IMR-90 (cell line): Measurements from ENCODE around the gene SLC4A8. TPM values are rescaled to one million over a fixed set of nuclear protein-coding genes. Genes with fewer than 3 reads are reported as not detected.

Source experiments
- ATAC-seq: fragments of 200-7000 bp; cut with Tn5 transposase; 2 replicates; pipeline ENCODE4 v1.9.1; 2020; ENCODE audit warnings: low read depth, mild to moderate bottlenecking, moderate library complexity
- BruUV-seq: library from RNA; stranded (reverse); fragments of 400-500 nt; replicated peaks from 2 replicates; lab custom pipeline; 2021; lab: Mats Ljungman, UMichigan
- CTCF ChIA-PET: fragments of 300-600 bp; formaldehyde crosslinking; extraction: SDS; loops from one replicate; lab custom pipeline; 2021; ENCODE audit warnings: antibody characterized with exemption; lab: Yijun Ruan, JAX
- POLR2A ChIA-PET: fragments of 300-600 bp; sonication (Branson Sonifier 250); formaldehyde crosslinking; loops from one replicate; lab custom pipeline; 2022; ENCODE audit warnings: antibody characterized with exemption; ENCODE audit not compliant: unreplicated experiment; lab: Charles Lee
- DNase-seq: peaks from one replicate; pipeline ENCODE4 v3.0.0; 2013
- H2AFZ ChIP-seq: replicated peaks from 2 replicates; pipeline ENCODE3; 2013; ENCODE audit warnings: low read length, mild to moderate bottlenecking; ENCODE audit not compliant: poor library complexity
- H2AK5ac ChIP-seq: 2 replicates; pipeline ENCODE4 v1.6.1; 2013; ENCODE audit warnings: low read depth, low read length, inconsistent platforms
- H2AK9ac ChIP-seq: replicated peaks from 2 replicates; pipeline ENCODE3; 2013; ENCODE audit warnings: mild to moderate bottlenecking, low read depth, low read length, moderate library complexity; ENCODE audit not compliant: poor library complexity
- H2BK120ac ChIP-seq: 2 replicates; pipeline ENCODE4 v1.6.1; 2013; ENCODE audit warnings: low read depth, low read length, inconsistent platforms
- H2BK15ac ChIP-seq: 3 replicates; pipeline ENCODE4 v1.6.1; 2013; ENCODE audit warnings: low read depth, low read length, inconsistent platforms
- H2BK20ac ChIP-seq: 2 replicates; pipeline ENCODE4 v1.6.1; 2013; ENCODE audit warnings: low read depth, mild to moderate bottlenecking, inconsistent platforms, low read length, moderate library complexity
- H2BK5ac ChIP-seq: 2 replicates; pipeline ENCODE4 v1.6.1; 2013; ENCODE audit warnings: mild to moderate bottlenecking, low read depth, low read length, inconsistent platforms; ENCODE audit not compliant: poor library complexity, severe bottlenecking
- H3K14ac ChIP-seq: replicated peaks from 2 replicates; pipeline ENCODE4 v1.6.1; 2013; ENCODE audit warnings: low read depth, low read length, inconsistent platforms
- H3K18ac ChIP-seq: 2 replicates; pipeline ENCODE4 v1.6.1; 2013; ENCODE audit warnings: low read depth, low read length, control low read depth
- H3K23ac ChIP-seq: 2 replicates; pipeline ENCODE4 v1.6.1; 2013; ENCODE audit warnings: low read depth, low read length, inconsistent platforms
- H3K27ac ChIP-seq: 2 replicates; pipeline ENCODE4 v1.5.1; 2013; ENCODE audit warnings: mild to moderate bottlenecking, control low read depth, low read length; ENCODE audit not compliant: insufficient read depth
- H3K27me3 ChIP-seq: 2 replicates; pipeline ENCODE4 v1.6.1; 2013; ENCODE audit warnings: low read length; ENCODE audit not compliant: control insufficient read depth, insufficient read depth
- H3K36me3 ChIP-seq: 2 replicates; pipeline ENCODE4 v1.6.1; 2013; ENCODE audit warnings: low read length, mixed read lengths; ENCODE audit not compliant: control insufficient read depth, insufficient read depth
- H3K4ac ChIP-seq: 2 replicates; pipeline ENCODE4 v1.6.1; 2013; ENCODE audit warnings: low read depth, low read length, inconsistent platforms
- H3K4me1 ChIP-seq: 2 replicates; pipeline ENCODE4 v1.6.1; 2013; ENCODE audit warnings: low read length, mixed read lengths; ENCODE audit not compliant: control insufficient read depth, insufficient read depth
- H3K4me2 ChIP-seq: 2 replicates; pipeline ENCODE4 v1.6.1; 2013; ENCODE audit warnings: low read depth, mild to moderate bottlenecking, control low read depth, low read length, moderate library complexity
- H3K4me3 ChIP-seq: 2 replicates; pipeline ENCODE4 v1.5.1; 2013; ENCODE audit warnings: low read depth, mild to moderate bottlenecking, control low read depth, low read length, moderate library complexity; ENCODE audit not compliant: insufficient read depth
- H3K56ac ChIP-seq: 2 replicates; pipeline ENCODE4 v1.6.1; 2013; ENCODE audit warnings: low read length, inconsistent platforms; ENCODE audit not compliant: insufficient read depth; ENCODE audit errors: extremely low read depth
- H3K79me1 ChIP-seq, 2 experiments: 2 replicates each; pipeline ENCODE4 v1.6.1; 2013; ENCODE audit warnings: low read length in 2 of 2, inconsistent platforms in 1 of 2, low read depth in 1 of 2
- H3K9ac ChIP-seq: 2 replicates; pipeline ENCODE4 v1.6.1; 2013; ENCODE audit warnings: low read depth, low read length, control low read depth
- H3K9me1 ChIP-seq: 2 replicates; pipeline ENCODE4 v1.6.1; 2013; ENCODE audit warnings: low read length, inconsistent platforms; ENCODE audit not compliant: insufficient read depth
- H3K9me3 ChIP-seq: 2 replicates; pipeline ENCODE4 v1.6.1; 2013; ENCODE audit warnings: low read length; ENCODE audit not compliant: control insufficient read depth, insufficient read depth
- H4K20me1 ChIP-seq: 2 replicates; pipeline ENCODE4 v1.6.1; 2013; ENCODE audit warnings: low read length, inconsistent platforms; ENCODE audit not compliant: insufficient read depth
- H4K5ac ChIP-seq: 2 replicates; pipeline ENCODE4 v1.6.1; 2013; ENCODE audit warnings: mild to moderate bottlenecking, low read depth, low read length, control low read depth
- H4K8ac ChIP-seq, 2 experiments: 2 replicates each; pipeline ENCODE4 v1.6.1; 2013; ENCODE audit warnings: low read depth in 2 of 2, low read length in 2 of 2, control low read depth in 1 of 2, inconsistent platforms in 1 of 2
- H4K91ac ChIP-seq: 2 replicates; pipeline ENCODE4 v1.6.1; 2013; ENCODE audit warnings: low read depth, low read length, inconsistent platforms; ENCODE audit not compliant: insufficient read depth
- CHD1 ChIP-seq: IDR thresholded peaks from 2 replicates; pipeline ENCODE4 v1.6.1; 2012; ENCODE audit warnings: low read depth, low read length, improper control_type of control experiment
- MAFK ChIP-seq: IDR thresholded peaks from 2 replicates; pipeline ENCODE4 v1.6.1; 2012; ENCODE audit warnings: low read depth, low read length, improper control_type of control experiment
- MAZ ChIP-seq: IDR thresholded peaks from 2 replicates; pipeline ENCODE4 v1.6.1; 2012; ENCODE audit warnings: low read depth, mild to moderate bottlenecking, low read length, improper control_type of control experiment, moderate library complexity, borderline replicate concordance
- MXI1 ChIP-seq: IDR thresholded peaks from 2 replicates; pipeline ENCODE4 v1.6.1; 2012; ENCODE audit warnings: low read depth, mild to moderate bottlenecking, low read length, moderate library complexity, borderline replicate concordance
- POLR2A ChIP-seq: IDR thresholded peaks from 2 replicates; pipeline ENCODE4 v1.6.1; 2012; ENCODE audit warnings: mild to moderate bottlenecking, low read depth, low read length
- RAD21 ChIP-seq: IDR thresholded peaks from 2 replicates; pipeline ENCODE4 v1.6.1; 2012; ENCODE audit warnings: low read length, improper control_type of control experiment
- USF2 ChIP-seq: fragments of 150-350 bp; IDR thresholded peaks from 2 replicates; pipeline ENCODE4 v1.6.1; 2017; ENCODE audit warnings: mild to moderate bottlenecking, antibody characterized with exemption, low read length, low read depth
- WGBS, 2 experiments: methylation state at CpG; one replicate each; pipeline versions ENCODE4 v1.1.5 to v1.1.7; 2013; ENCODE audit warnings: missing lambda C conversion rate in 2 of 2; ENCODE audit not compliant: insufficient read length in 1 of 2; ENCODE audit errors: extremely low coverage in 2 of 2; 5-methylcytosine and 5-hydroxymethylcytosine counted together
- dilution Hi-C: fragments of 300-500 bp; cut with HindIII; formaldehyde crosslinking; loops from one replicate; pipeline ENCODE4 v1.14.3; 2018; ENCODE audit warnings: low sequenced_read_pairs; ENCODE audit not compliant: unreplicated experiment
- in situ Hi-C: fragments of 300-500 bp; cut with MboI; formaldehyde crosslinking; loops from 3 replicates; pipeline ENCODE4 v1.14.3; 2019; ENCODE audit warnings: low sequenced_read_pairs, inconsistent platforms, mixed read lengths
- intact Hi-C: fragments of 100-400 bp; cut with micrococcal nuclease; formaldehyde crosslinking; loops from 2 replicates; pipeline ENCODE4 v1.10.0; 2022
- polyA plus RNA-seq, 3 experiments: library from polyadenylated mRNA; depleted of rRNA; stranded (reverse); fragments of >200 nt; gene quantifications; 2 replicates each; pipeline ENCODE4 v1.2.3, GENCODE V29; 2012; ENCODE audit warnings: low replicate concordance in 1 of 3
- total RNA-seq: library from RNA; depleted of rRNA; stranded (reverse); fragments of >200 nt; gene quantifications from 2 replicates; pipeline ENCODE4 v1.2.3, GENCODE V29; 2012
- TF ChIP-seq, protein P1 (sequence below): conservative IDR thresholded peaks from 2 replicates; pipeline ENCODE4 v1.5.1; 2012; ENCODE audit warnings: mild to moderate bottlenecking, low read depth, low read length, improper control_type of control experiment

The SLC4A8 gene
- total and polyA plus RNA-seq, 2 of the 4 experiments (the other 2 are of a cell fraction) = 3.1 to 5.2 TPM

- ATAC-seq = no peak
- Histone ChIP-seq H2BK20ac (no peak overlapping the region), H3K4me2 (no peak overlapping the region), H3K4ac (no peak overlapping the region), H2AK5ac (no peak overlapping the region), H3K36me3 (no peaks in the 10 kb centered on the region), H2AK9ac (no peak overlapping the region), H2AFZ (no peak overlapping the region), H4K8ac (no peak overlapping the region), H3K9me3 (no peaks in the 10 kb centered on the region), H3K9ac (no peak overlapping the region), H3K23ac (no peak overlapping the region), H3K14ac (no peak overlapping the region), H4K5ac (no peak overlapping the region), H2BK5ac (no peak overlapping the region), H4K20me1 (no peaks in the 10 kb centered on the region), H3K79me1 (no peaks in the 10 kb centered on the region), H3K27me3 (no peaks in the 10 kb centered on the region), H3K9me1 (peaks cover 3% of the 10 kb centered on the region), H3K4me1 (peaks cover 2% of the 10 kb centered on the region; the same call in 1 of the 2 replicates), H2BK15ac (no peak overlapping the region), H3K56ac (no peak overlapping the region), H4K91ac (no peak overlapping the region), H3K18ac (no peak overlapping the region), H2BK120ac (no peak overlapping the region), H3K4me3 (no peak overlapping the region), H3K27ac (no peak overlapping the region)
- DNase-seq = no peak
- intact Hi-C loops (no loop called here), in situ Hi-C loops (no loop called here), dilution Hi-C loops (no loop called here)
- WGBS, 2 experiments = 67% methylated on average over 3 of the region's 5 CpGs; no CpG with 5 or more reads in 1 of the 2 experiments
- BruUV-seq = no TSS peak
- TF ChIP-seq MXI1 = no peak
- TF ChIP-seq USF2 = no peak
- TF ChIP-seq, protein P1, sequence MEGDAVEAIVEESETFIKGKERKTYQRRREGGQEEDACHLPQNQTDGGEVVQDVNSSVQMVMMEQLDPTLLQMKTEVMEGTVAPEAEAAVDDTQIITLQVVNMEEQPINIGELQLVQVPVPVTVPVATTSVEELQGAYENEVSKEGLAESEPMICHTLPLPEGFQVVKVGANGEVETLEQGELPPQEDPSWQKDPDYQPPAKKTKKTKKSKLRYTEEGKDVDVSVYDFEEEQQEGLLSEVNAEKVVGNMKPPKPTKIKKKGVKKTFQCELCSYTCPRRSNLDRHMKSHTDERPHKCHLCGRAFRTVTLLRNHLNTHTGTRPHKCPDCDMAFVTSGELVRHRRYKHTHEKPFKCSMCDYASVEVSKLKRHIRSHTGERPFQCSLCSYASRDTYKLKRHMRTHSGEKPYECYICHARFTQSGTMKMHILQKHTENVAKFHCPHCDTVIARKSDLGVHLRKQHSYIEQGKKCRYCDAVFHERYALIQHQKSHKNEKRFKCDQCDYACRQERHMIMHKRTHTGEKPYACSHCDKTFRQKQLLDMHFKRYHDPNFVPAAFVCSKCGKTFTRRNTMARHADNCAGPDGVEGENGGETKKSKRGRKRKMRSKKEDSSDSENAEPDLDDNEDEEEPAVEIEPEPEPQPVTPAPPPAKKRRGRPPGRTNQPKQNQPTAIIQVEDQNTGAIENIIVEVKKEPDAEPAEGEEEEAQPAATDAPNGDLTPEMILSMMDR = no peak
- TF ChIP-seq POLR2A = no peak
- TF ChIP-seq RAD21 = no peak
- TF ChIP-seq MAFK = no peak
- TF ChIP-seq MAZ = no peak
- TF ChIP-seq CHD1 = no peak
- ChIA-PET CTCF (no interaction called here), POLR2A (no interaction called here)
These were observed 83.7 kb downstream of the SLC4A8 start for GRCh38 chr12:51508285-51508684.
